A673 (cell line): ENCODE measurements around the gene SH3GL3.

Experiments used
- CTCF ChIP-seq: fragments of 300-800, 200-600 bp; sonication (generic); conservative IDR thresholded peaks from 2 replicates; pipeline ENCODE4 v1.5.1; 2017; ENCODE audit warnings: low read depth, mild to moderate bottlenecking, antibody characterized with exemption, low read length, moderate library complexity, mixed read lengths
- EZH2 ChIP-seq: fragments of 200-600 bp; sonication (generic); IDR thresholded peaks from 2 replicates; pipeline ENCODE4 v1.6.1; 2017; ENCODE audit warnings: borderline replicate concordance, low read depth, mild to moderate bottlenecking, mixed read lengths, antibody characterized with exemption, low read length; ENCODE audit not compliant: poor library complexity, severe bottlenecking

- TF ChIP-seq CTCF (no peak), EZH2 (no peak)
Observed at GRCh38 chr15:83510001-83510400, 62.9 kb downstream of the SH3GL3 start.
